Mononuclear cell (primary cell): Measurements from ENCODE around the gene VAPB. TPM values are rescaled to one million over a fixed set of nuclear protein-coding genes. Genes with fewer than 3 reads are reported as not detected.
"Not testable (repeated sequence)": the region's sequence is repeated elsewhere in the genome, so short reads cannot be mapped to it uniquely, and the experiment has no call there.

ENCODE experiments used
- H3K27me3 ChIP-seq: 2 replicates; pipeline ENCODE4 v1.6.0; 2011; ENCODE audit warnings: low read length, control low read depth; ENCODE audit not compliant: insufficient read depth
- H3K4me1 ChIP-seq: 2 replicates; pipeline ENCODE4 v1.5.1; 2011; ENCODE audit warnings: mild to moderate bottlenecking, low read length, control low read depth; ENCODE audit not compliant: insufficient read depth
- H3K4me3 ChIP-seq: 2 replicates; pipeline ENCODE4 v1.5.1; 2011; ENCODE audit warnings: mild to moderate bottlenecking, low read length, moderate library complexity
- H3K9me3 ChIP-seq: 2 replicates; pipeline ENCODE4 v1.5.1; 2011; ENCODE audit warnings: low read depth, mild to moderate bottlenecking, control low read depth, low read length
- total RNA-seq: library from RNA; depleted of rRNA; stranded (reverse); fragments of >200 nt; gene quantifications from one replicate; pipeline ENCODE4 v1.2.3, GENCODE V29; 2012

Gene VAPB
- total RNA-seq, 1 donor, result 10.5 TPM

DNA sequence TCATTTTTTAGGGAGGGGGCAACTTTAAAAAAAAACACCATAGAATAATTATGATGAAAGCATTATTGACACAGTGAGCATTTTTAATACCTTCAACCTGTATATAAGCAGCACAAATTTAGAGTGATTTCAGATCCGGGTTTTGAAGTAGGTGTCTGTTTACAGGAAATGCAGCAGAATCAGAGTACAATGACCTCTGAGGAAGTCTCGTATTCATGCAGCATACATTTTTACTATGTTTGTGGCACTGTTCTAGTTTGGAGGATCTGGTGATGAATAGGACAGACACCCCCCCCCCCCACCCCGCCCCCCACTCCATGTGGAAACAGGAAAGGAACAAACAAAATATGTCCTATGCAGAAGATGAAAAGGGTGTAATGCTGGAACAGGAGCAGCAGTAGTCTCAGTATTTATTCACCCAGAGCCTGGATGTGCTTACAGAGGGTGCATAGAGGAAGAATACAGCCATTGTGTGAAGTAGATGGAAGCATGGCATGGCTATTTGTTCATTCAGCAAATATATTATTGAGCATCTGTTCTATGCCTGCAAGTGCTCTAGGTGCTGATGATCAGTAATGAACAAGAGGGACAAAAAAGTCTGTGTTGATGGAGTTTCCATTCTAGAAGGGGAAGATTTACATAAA is 19.7 kb downstream of the VAPB start:
- Histone ChIP-seq H3K4me3 (no peak overlapping the region), H3K27me3 (no peaks in the 10 kb centered on the region), H3K4me1 (peaks cover 17% of the 10 kb centered on the region), H3K9me3 (no peaks in the 10 kb centered on the region)

DNA sequence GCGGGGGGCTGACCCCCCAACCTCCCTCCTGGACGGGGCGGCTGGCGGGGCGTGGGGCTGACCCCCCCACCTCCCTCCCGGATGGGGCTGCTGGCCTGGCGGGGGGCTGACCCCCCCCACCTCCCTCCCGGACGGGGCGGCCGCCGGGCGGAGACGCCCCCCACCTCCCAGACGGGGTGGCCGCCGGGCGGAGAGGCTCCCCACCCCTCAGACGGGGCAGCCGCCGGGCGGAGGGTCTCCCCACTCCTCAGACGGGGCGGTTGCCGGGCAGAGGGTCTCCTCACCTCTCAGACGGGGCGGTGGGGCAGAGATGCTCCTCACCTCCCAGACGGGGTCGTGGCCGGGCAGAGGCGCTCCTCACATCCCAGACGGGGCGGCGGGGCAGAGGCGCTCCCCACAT is 25.2 kb downstream of the VAPB start:
- H3K4me1 ChIP-seq, H3K4me3 ChIP-seq, H3K9me3 ChIP-seq, H3K27me3 ChIP-seq: not testable (repeated sequence)

DNA sequence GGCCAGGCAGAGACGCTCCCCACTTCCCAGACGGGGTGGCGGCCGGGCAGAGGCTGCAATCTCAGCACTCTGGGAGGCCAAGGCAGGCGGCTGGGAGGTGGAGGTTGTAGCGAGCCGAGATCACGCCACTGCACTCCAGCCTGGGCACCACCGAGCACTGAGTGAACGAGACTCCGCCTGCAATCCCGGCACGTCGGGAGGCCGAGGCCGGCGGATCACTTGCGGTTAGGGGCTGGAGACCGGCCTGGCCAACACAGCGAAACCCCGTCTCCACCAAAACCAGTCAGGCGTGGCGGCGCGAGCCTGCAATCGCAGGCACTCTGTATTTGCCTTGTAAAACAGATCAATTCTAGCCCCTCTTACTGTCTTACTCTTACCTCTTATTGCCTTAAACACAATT is 25.8 kb downstream of the VAPB start:
- not testable (repeated sequence) for H3K4me1 ChIP-seq, H3K9me3 ChIP-seq, H3K4me3 ChIP-seq, H3K27me3 ChIP-seq

DNA sequence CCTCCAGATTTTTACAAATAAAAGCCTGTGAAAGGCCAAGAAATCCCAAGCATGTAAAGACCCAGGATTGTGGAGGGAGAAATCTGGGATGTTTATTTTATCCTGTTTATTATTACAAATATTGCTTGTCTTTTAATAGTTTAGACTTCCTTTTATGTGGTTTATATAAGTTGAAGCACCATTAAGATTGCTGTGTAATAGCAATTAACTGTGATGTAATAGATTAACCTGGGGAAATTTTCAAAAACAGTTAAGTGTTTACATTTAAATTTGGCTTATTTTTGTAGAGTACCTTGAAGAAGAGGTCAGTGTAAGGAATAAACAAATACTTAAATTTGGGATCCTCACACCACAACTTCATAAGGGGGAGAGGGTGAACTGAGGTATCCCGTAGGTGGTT is 27.0 kb downstream of the VAPB start:
- Histone ChIP-seq H3K9me3 (no peaks in the 10 kb centered on the region), H3K4me3 (no peak overlapping the region), H3K4me1 (peaks cover 6% of the 10 kb centered on the region), H3K27me3 (no peaks in the 10 kb centered on the region)

DNA sequence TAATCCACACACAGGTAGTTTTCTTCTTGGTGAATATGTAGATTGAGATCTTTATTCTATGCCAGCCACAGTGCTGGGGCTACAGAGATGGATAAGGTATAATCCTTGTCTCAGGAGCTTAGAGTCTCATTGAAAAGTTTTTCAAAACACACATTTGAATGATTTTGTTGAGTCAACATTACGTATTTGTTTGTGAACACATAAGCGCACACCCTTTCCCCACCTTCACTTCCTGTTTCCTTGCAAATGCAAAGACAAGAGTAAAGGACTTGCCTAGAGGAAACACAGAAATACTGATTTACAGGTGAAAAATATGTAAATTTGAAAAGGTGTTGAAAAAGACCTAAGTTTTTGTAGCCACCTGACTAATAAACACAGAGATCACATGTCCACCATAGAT is 27.8 kb downstream of the VAPB start:
- no peaks in the 10 kb centered on the region for H3K9me3 ChIP-seq
- H3K27me3 ChIP-seq, result no peaks in the 10 kb centered on the region
- H3K4me1 ChIP-seq, result peaks cover 6% of the 10 kb centered on the region
- H3K4me3 ChIP-seq, result no peak overlapping the region

DNA sequence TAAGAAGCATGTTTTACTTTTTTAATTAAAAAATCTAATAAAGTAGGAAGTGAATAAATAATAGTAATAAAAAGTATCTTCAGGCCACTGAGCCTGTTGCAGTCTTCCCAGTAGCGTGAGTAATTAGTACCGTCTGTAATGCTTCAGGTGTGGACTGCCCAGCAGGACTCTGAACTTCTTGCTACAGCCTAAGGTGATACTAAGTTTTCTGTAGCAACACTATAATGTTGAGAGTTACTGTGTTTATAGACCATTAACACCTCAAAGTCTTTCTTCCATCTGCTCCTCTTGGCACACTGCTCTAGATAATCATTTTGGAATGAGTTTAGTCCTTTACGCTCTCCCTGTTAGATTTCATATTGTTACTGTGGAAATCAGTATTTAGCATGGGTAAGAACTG is 28.4 kb downstream of the VAPB start:
- no peak overlapping the region for H3K4me3 ChIP-seq
- no peaks in the 10 kb centered on the region for H3K9me3 ChIP-seq
- peaks cover 6% of the 10 kb centered on the region for H3K4me1 ChIP-seq
- H3K27me3 ChIP-seq, result no peaks in the 10 kb centered on the region

DNA sequence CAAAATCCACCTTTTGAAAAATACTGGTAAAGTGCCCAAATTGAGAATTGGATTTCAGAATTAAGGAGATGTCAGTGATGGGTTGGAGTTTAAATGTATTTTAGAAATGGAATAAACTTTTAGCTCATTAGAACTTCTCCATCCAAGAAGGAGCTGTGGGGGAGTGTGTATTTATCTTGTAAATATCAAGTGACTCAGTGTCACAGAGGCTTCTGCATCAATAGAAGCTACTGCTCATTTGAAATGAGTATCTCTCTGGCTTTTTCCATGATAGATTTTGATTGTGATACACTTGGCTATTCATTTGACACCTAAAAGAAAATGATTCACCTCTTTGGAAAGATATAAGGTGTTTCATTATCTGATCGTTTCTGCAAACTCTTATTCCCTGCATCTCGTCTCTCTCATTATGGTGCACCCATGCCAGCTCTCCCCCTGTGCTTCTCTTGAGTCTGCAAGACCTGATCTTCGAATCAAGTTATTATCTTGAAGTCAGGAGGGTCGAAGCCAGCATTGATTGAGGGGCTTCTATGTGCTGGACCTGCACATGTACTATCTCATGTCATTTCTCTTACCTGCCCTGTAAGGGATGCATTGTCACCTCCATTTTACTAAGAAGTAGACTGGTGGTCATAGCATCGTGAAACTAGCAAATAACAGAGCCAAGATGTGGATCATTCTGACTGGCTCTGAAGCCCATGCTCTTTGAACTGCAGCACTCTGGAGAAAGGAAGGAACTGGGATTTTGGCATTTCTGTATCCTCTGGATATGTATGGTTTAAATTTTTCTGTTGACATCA is 30.1 kb downstream of the VAPB start:
- Histone ChIP-seq H3K9me3 (no peaks in the 10 kb centered on the region), H3K4me1 (peaks cover 6% of the 10 kb centered on the region), H3K27me3 (no peaks in the 10 kb centered on the region), H3K4me3 (no peak overlapping the region)

DNA sequence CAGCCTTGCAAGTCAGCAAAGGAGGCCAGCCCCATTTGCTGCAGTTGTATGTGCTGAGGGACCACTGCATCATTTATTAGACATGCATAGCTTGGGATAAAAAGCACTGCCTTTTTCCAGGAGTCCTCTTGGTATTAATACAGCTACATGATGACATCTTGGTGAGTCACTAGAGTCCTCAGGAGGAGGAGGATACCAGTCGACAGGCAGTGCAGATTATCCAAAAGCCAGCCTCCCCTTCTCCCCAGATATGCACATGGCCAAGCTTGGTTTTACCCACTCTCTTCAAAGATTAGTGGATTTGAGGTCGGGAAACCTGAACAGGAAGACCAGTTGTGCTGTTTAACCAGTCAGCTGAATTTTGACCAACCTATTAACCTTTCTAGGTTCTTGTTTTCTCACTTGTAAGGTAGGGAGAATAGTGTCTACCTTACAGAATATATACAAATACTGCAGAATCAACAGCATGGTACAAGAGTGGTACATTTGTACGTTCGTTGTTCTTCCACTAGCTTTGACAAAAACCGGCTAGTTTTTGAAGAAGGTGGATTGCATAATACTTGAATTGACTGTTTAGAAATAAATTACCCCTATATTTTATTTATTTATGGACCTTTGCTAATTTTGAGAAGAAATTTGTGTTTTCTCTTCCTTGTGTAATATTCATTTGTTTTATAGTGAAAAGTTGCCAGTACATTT is 31.9 kb downstream of the VAPB start:
- no peak overlapping the region for H3K4me3 ChIP-seq
- H3K9me3 ChIP-seq, result no peaks in the 10 kb centered on the region
- H3K4me1 ChIP-seq, result peaks cover 6% of the 10 kb centered on the region
- H3K27me3 ChIP-seq, result no peaks in the 10 kb centered on the region

DNA sequence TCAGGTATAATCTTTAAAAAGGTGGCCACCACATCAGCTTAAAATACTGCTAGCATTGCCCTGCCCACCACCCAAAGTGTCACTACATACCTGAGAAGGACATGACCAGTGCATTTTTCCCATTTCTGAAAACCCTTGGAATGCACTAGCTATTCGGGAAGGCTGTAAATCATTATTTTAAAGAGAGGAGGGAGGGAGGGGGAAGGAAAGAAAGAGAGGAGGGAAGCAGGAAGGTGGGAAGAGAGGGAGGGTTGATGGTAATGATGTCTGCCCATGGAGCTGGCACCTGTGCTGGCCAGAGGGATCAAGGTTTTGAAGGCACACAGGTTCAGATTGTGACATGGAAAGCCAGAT is 32.4 kb downstream of the VAPB start:
- Histone ChIP-seq H3K4me1 (peaks cover 3% of the 10 kb centered on the region), H3K9me3 (no peaks in the 10 kb centered on the region), H3K4me3 (no peak overlapping the region), H3K27me3 (no peaks in the 10 kb centered on the region)

DNA sequence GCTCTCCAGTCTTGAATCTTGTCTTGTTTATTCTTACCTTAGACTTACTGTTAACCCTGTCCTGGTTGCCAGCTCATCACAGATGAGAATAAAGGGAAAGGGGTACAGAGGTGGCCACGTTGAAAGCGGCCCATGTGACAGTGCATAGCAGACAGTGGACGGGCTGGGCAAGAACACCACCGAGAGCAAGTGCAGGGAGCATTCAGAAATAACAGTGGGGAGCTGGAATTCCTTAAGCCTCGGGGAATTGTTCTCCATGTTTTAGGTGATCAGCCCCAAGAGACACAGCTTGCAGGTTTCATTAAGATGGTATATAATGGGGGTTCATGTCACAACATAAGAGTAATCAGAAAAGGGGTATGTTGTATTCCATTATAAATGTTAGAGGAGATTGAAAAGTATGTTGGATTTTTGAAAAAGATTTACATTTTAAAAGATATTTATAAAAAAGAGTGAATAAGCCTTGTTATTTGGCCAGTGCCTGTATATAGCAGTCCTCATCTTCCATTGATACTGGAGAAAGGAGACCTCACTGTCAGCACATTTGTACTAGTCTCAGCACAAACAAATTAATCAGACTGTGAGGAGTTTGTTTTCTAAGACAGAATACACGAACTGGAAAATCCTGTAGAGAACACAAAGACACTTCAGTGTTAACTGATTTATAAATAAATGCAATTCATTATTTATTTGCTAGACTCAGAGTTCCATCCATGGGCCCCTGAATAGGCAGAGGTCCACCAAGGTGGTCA is 35.4 kb downstream of the VAPB start:
- Histone ChIP-seq H3K9me3 (no peaks in the 10 kb centered on the region), H3K4me3 (no peak overlapping the region), H3K27me3 (no peaks in the 10 kb centered on the region), H3K4me1 (no peaks in the 10 kb centered on the region)

DNA sequence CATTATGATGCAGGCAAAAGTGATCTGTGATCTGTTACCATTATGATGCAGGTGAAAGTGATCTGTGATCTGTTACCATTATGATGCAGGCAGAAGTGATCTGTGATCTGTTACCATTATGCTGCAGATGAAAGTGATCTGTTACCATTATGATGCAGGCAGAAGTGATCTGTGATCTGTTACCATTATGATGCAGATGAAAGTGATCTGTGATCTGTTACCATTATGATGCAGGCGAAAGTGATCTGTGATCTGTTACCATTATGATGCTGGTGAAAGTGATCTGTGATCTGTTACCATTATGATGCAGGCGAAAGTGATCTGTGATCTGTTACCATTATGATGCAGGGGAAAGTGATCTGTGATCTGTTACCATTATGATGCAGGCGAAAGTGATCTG is 38.5 kb downstream of the VAPB start:
- not testable (repeated sequence) for H3K4me3 ChIP-seq, H3K9me3 ChIP-seq, H3K27me3 ChIP-seq, H3K4me1 ChIP-seq

DNA sequence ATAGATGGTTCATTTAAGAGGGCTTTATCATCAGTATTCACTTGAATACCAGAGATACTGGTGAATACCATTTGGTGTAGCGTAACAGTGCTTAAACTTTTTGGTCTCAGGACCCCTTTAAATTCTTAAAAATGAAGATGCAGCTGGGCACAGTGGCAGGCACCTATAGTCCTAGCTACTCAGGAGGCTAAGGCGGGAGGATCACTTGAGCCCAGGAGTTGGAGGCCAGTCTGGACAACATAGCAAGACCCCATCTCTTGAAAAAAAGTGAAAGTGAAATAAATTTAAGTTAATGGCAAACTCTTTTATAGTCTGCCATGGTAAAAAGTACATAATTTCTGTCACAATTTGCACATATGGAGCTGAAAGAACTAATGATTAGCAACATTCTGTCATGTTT is 39.3 kb downstream of the VAPB start:
- Histone ChIP-seq H3K4me1 (peaks cover 9% of the 10 kb centered on the region), H3K9me3 (no peaks in the 10 kb centered on the region)

DNA sequence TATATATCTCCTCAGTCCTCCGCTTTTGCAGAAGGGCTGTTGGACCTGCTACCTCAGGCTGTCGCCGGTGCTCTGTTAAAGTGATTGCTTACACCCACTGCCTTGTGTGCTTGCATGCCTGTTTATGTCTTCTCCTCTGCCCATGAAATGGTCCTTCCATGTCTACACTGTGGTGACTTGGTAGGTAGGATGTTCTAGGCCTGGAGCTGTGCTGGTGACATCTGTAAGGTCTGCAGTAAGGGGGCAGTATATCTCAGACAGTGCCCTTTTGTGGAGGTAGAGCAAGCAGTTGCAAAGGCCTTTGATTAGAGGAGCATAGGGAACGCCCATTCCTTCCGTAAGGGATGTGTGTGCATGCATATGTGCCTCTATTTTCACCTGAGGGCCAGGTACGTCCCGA is 40.3 kb downstream of the VAPB start:
- no peak overlapping the region for H3K4me3 ChIP-seq
- H3K4me1 ChIP-seq, result peaks cover 9% of the 10 kb centered on the region
- H3K9me3 ChIP-seq, result no peaks in the 10 kb centered on the region
- no peaks in the 10 kb centered on the region for H3K27me3 ChIP-seq

More for the DNA sequence above, 39.3 kb downstream of the VAPB start:
- H3K27me3 ChIP-seq, result no peaks in the 10 kb centered on the region
- H3K4me3 ChIP-seq, result no peak overlapping the region

DNA sequence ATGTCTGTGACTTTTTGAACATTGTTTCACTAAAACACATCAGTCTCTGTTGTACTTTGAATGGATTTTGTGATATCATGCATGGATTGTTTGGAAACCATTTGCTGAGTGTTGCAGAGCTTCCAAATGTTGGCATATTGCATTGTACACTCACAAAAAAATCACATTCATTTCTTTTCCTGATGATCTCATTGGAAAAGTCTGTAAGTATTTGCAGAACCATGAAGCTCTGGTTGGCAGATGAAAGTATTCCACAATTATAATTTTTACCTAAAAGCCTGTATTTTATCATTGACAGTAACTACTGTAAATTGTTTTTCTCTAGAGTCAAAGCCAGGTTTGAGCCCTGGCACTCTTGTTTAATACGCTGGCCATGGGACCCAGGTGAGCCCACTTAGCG is 42.1 kb downstream of the VAPB start:
- Histone ChIP-seq H3K27me3 (no peaks in the 10 kb centered on the region), H3K4me3 (no peak overlapping the region), H3K9me3 (no peaks in the 10 kb centered on the region), H3K4me1 (peaks cover 9% of the 10 kb centered on the region)
